K562 (cell line): Measurements from ENCODE around the gene HP1BP3. TPM values are rescaled to one million over a fixed set of nuclear protein-coding genes. Genes with fewer than 3 reads are reported as not detected.

Source experiments
- ATAC-seq: fragments of 200-7000 bp; cut with Tn5 transposase; 3 replicates; pipeline ENCODE4 v1.9.1; 2020; ENCODE audit warnings: moderate library complexity
- BruUV-seq: library from RNA; stranded (reverse); fragments of 400-500 nt; replicated peaks from 2 replicates; lab custom pipeline; 2021; lab: Mats Ljungman, UMichigan
- CTCF ChIA-PET: fragments of 300-600 bp; formaldehyde crosslinking; extraction: SDS; loops from one replicate; lab custom pipeline; 2021; ENCODE audit warnings: low intra/inter-chr PET ratio; lab: Yijun Ruan, JAX
- POLR2A ChIA-PET: fragments of 300-600, 350-650 bp; sonication (Branson Sonifier 250); formaldehyde crosslinking; extraction: SDS; loops from one replicate; lab custom pipeline; 2021; ENCODE audit warnings: antibody characterized with exemption, inconsistent platforms; lab: Yijun Ruan, JAX
- DNase-seq, 4 experiments: peaks; one replicate each; pipeline versions ENCODE4 v3.0.0 to v3.0.0-alpha.2; 2011 to 2018; ENCODE audit warnings: low spot score in 3 of 4, mixed read lengths in 3 of 4; ENCODE audit errors: extremely low read depth in 1 of 4
- FAIRE-seq: peaks from 2 replicates; lab custom pipeline; 2011; peaks lifted over from hg19 to GRCh38; lab: Jason Lieb, UNC
- H2AFZ ChIP-seq: 2 replicates; pipeline ENCODE4 v1.6.0; 2011; ENCODE audit warnings: low read depth, low read length, control low read depth, inconsistent platforms
- H3K27ac ChIP-seq: fragments of 200-600 bp; 3 replicates; pipeline ENCODE4 v1.8.0; 2011; ENCODE audit warnings: low read depth, mild to moderate bottlenecking, control low read depth, inconsistent platforms, low read length, moderate library complexity, mixed read lengths; ENCODE audit errors: extremely low read depth
- H3K27me3 ChIP-seq, 2 experiments: fragments of 300-600 bp in 1 of 2; 2 replicates in 1 of 2; 3 replicates in 1 of 2; pipeline versions ENCODE4 v1.6.0 to v1.8.0; 2011; ENCODE audit warnings: inconsistent platforms in 2 of 2, low read length in 2 of 2, mild to moderate bottlenecking in 1 of 2, mixed read lengths in 1 of 2, moderate library complexity in 1 of 2; ENCODE audit not compliant: control insufficient read depth in 2 of 2, insufficient read depth in 2 of 2
- H3K36me3 ChIP-seq: fragments of 300-600 bp; 3 replicates; pipeline ENCODE4 v1.8.0; 2011; ENCODE audit warnings: mild to moderate bottlenecking, low read length, inconsistent platforms; ENCODE audit not compliant: control insufficient read depth, insufficient read depth
- H3K4me1 ChIP-seq, 2 experiments: fragments of 200-600 bp in 1 of 2; replicated peaks in 1 of 2; 2 replicates in 1 of 2; 3 replicates in 1 of 2; pipeline versions ENCODE4 v1.5.1 to v1.8.0; 2011; ENCODE audit warnings: inconsistent platforms in 2 of 2, low read length in 2 of 2, mild to moderate bottlenecking in 1 of 2, mixed read lengths in 1 of 2, moderate library complexity in 1 of 2; ENCODE audit not compliant: control insufficient read depth in 2 of 2, insufficient read depth in 2 of 2
- H3K4me2 ChIP-seq: 2 replicates; pipeline ENCODE4 v1.6.1; 2011; ENCODE audit warnings: low read length, control low read depth, inconsistent platforms, mixed read lengths; ENCODE audit not compliant: insufficient read depth
- H3K4me3 ChIP-seq: fragments of 200-600 bp; sonication (generic), shearing (Covaris generic); 2 replicates; pipeline ENCODE4 v1.5.1; 2016; ENCODE audit warnings: control low read depth, inconsistent platforms
- H3K79me2 ChIP-seq: fragments of 200-600 bp; 3 replicates; pipeline ENCODE4 v1.8.0; 2011; ENCODE audit warnings: low read length, inconsistent platforms; ENCODE audit not compliant: control insufficient read depth, insufficient read depth
- H3K9ac ChIP-seq, 2 experiments: 2 replicates each; pipeline versions ENCODE4 v1.6.0 to v1.6.1; 2011; ENCODE audit warnings: low read depth in 2 of 2, low read length in 2 of 2, control low read depth in 1 of 2, inconsistent platforms in 1 of 2, mild to moderate bottlenecking in 1 of 2, mixed read lengths in 1 of 2; ENCODE audit not compliant: insufficient read depth in 1 of 2
- H3K9me1 ChIP-seq: one replicate; pipeline ENCODE4 v1.6.0; 2011; ENCODE audit warnings: inconsistent platforms, mild to moderate bottlenecking, low read length, moderate library complexity; ENCODE audit not compliant: control insufficient read depth, insufficient read depth
- H3K9me3 ChIP-seq: replicated peaks from 2 replicates; pipeline ENCODE4 v1.5.1; 2011; ENCODE audit warnings: low read depth, low read length, inconsistent platforms; ENCODE audit not compliant: control insufficient read depth, insufficient read depth
- H4K20me1 ChIP-seq: replicated peaks from 2 replicates; pipeline ENCODE4 v1.6.1; 2011; ENCODE audit warnings: low read length, inconsistent platforms, mixed read lengths; ENCODE audit not compliant: control insufficient read depth, insufficient read depth
- CEBPB ChIP-seq: fragments of 450-650 bp; IDR thresholded peaks from 2 replicates; pipeline ENCODE4 v1.6.1; 2016; ENCODE audit warnings: missing genetic modification characterization, missing compliant biosample characterization
- EZH2 ChIP-seq: IDR thresholded peaks from 2 replicates; pipeline ENCODE4 v1.6.1; 2012; ENCODE audit warnings: low read depth, mild to moderate bottlenecking, inconsistent platforms, low read length, borderline replicate concordance
- FOXM1 ChIP-seq, 2 experiments: fragments of 450-650 bp in 1 of 2; sonication (generic) in 1 of 2; formaldehyde crosslinking in 1 of 2; IDR thresholded peaks; 2 replicates each; pipeline versions ENCODE4 v1.6.1 to v1.9.0; 2017 to 2022; ENCODE audit warnings: low read depth in 2 of 2, mild to moderate bottlenecking in 2 of 2, missing genetic modification reagents in 1 of 2, moderate library complexity in 1 of 2
- KAT8 ChIP-seq: fragments of 450-650 bp; IDR thresholded peaks from 2 replicates; pipeline ENCODE4 v1.6.1; 2016; ENCODE audit warnings: low read depth, mild to moderate bottlenecking
- NCOR1 ChIP-seq: fragments of 450-650 bp; IDR thresholded peaks from 2 replicates; pipeline ENCODE4 v1.6.1; 2016; ENCODE audit warnings: mild to moderate bottlenecking, moderate library complexity
- SIN3B ChIP-seq: fragments of 450-650 bp; IDR thresholded peaks from 2 replicates; pipeline ENCODE4 v1.6.1; 2017; ENCODE audit warnings: low read depth, mild to moderate bottlenecking, moderate library complexity
- SREBF2 ChIP-seq: sonication (generic); formaldehyde crosslinking; IDR thresholded peaks from 2 replicates; pipeline ENCODE4 v1.4.0; 2020; ENCODE audit warnings: mild to moderate bottlenecking, missing genetic modification reagents
- TEAD4 ChIP-seq, 2 experiments: sonication (generic) in 1 of 2; formaldehyde crosslinking in 1 of 2; IDR thresholded peaks; 2 replicates each; pipeline versions ENCODE4 v1.6.1 to v1.8.0; 2012 to 2022; ENCODE audit warnings: borderline replicate concordance in 1 of 2, inconsistent platforms in 1 of 2, low read length in 1 of 2, mild to moderate bottlenecking in 1 of 2, missing genetic modification reagents in 1 of 2
- ZFP1 ChIP-seq: fragments of 450-650 bp; formaldehyde crosslinking; IDR thresholded peaks from 2 replicates; pipeline ENCODE4 v1.4.0; 2020; ENCODE audit warnings: mild to moderate bottlenecking, mixed read lengths
- ZNF146 ChIP-seq: IDR thresholded peaks from one replicate; pipeline ENCODE4 v1.6.1; 2018; ENCODE audit warnings: missing compliant biosample characterization; ENCODE audit not compliant: unreplicated experiment
- ZNF263 ChIP-seq: sonication (generic); formaldehyde crosslinking; IDR thresholded peaks from 2 replicates; pipeline ENCODE4 v1.8.0; 2022; ENCODE audit warnings: mild to moderate bottlenecking, missing genetic modification reagents, borderline replicate concordance
- ZNF583 ChIP-seq: fragments of 250-450 bp; sonication (Bioruptor Pico); IDR thresholded peaks from 2 replicates; pipeline ENCODE4 v1.4.0; 2020
- ZNF695 ChIP-seq: fragments of 450-650 bp; formaldehyde crosslinking; IDR thresholded peaks from 2 replicates; pipeline ENCODE4 v1.4.0; 2020; ENCODE audit warnings: mild to moderate bottlenecking, moderate library complexity
- WGBS: fragments of 100-300 bp; shearing (Covaris generic); methylation state at CpG from one replicate; pipeline ENCODE4 v1.1.6; 2016; ENCODE audit warnings: low coverage, mixed read lengths; ENCODE audit not compliant: insufficient coverage; ENCODE audit errors: missing lambda C conversion rate; 5-methylcytosine and 5-hydroxymethylcytosine counted together
- in situ Hi-C: fragments of 300-500 bp; cut with MboI; formaldehyde crosslinking; loops from 4 replicates; pipeline ENCODE4 v1.15.0; 2018; ENCODE audit warnings: inconsistent platforms, mixed read lengths
- intact Hi-C: fragments of 100-400 bp; cut with micrococcal nuclease; formaldehyde crosslinking; loops from 2 replicates; pipeline ENCODE4 v1.14.2; 2022
- polyA plus RNA-seq, 8 experiments: library from polyadenylated mRNA; depleted of rRNA in 4 of 8; stranded (reverse) in 5 of 8; unstranded in 3 of 8; fragments of >200 nt; fragmentation: Nextera tagmentation in 2 of 8; fragmentation: Illumina TruSeq in 1 of 8; extraction: Ambion mirVana in 2 of 8; extraction: Trizol in 1 of 8; gene quantifications; 2 replicates each; pipeline versions ENCODE4 v1.2.1 to v1.2.3, GENCODE V29; 2011 to 2014; ENCODE audit warnings: inconsistent platforms in 1 of 8, missing spikeins in 1 of 8
- total RNA-seq, 7 experiments: library from RNA; depleted of rRNA in 6 of 7; stranded (reverse); fragments of >200 nt in 6 of 7; fragmentation: Illumina TruSeq in 2 of 7; extraction: Trizol in 2 of 7; gene quantifications; 2 replicates each; pipeline versions ENCODE4 v1.2.1 to v1.2.3, GENCODE V29; 2011 to 2021; ENCODE audit warnings: low replicate concordance in 1 of 7
- TF ChIP-seq, protein P1 (sequence below): conservative IDR thresholded peaks from 2 replicates; pipeline ENCODE4 v1.6.1; 2011; ENCODE audit warnings: low read depth, mild to moderate bottlenecking, low read length; ENCODE audit not compliant: control insufficient read depth

The HP1BP3 gene
- total and polyA plus RNA-seq, 9 of the 15 experiments (the other 6 are each of a cell fraction or from before 2014, with no cell fraction given): 57.3 to 513 (median 240) TPM

DNA sequence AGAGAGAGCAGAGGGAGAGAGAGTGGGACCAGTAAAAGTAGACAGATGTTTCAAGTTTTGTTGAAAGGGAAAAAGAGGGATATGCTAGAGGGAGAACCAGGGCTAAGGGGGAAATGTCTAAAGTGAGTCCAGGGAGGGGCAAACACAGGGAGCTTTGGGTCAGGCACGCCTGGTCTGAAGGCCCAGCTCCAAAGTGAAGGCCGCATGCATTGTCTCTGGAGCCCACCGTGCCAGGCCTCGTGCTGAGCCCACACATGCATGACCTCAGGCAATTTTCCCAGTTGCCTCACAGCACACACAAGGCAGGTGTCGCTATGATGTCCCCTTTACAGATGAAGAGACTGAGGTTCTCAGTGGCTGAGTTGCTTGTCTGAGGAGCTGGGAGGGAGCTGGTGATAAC is 85.3 kb downstream of the HP1BP3 start:
- H3K9me3 ChIP-seq: no peaks in the 10 kb centered on the region
- H3K9me1 ChIP-seq: no peaks in the 10 kb centered on the region
- TF ChIP-seq ZNF146 (CRISPR knock-in tag) (no peak), CEBPB (tag) (no peak)
- DNase-seq (no peak), ATAC-seq (no peak; the same call in 2 of the 3 replicates), FAIRE-seq (no peak)
- in situ Hi-C loops (loop anchor here (10.0 kb wide), 1 partner anchor 663 kb away; no protein-coding TSS in a partner anchor), intact Hi-C loops (no loop called here)
- H3K79me2 ChIP-seq: no peaks in the 10 kb centered on the region
- POLR2A ChIA-PET: interaction anchor here (0.6 to 0.8 kb wide), 2 partner anchors 85 to 879 kb away, joined by 3 read pairs; no protein-coding TSS in a partner anchor
- no peak overlapping the region for H3K27ac ChIP-seq
- no peak overlapping the region; a peak in 1 of 4 replicates for H3K9ac ChIP-seq
- no peaks in the 10 kb centered on the region for H3K36me3 ChIP-seq
- CTCF ChIA-PET: no interaction called here
- H2AFZ ChIP-seq: no peak overlapping the region
- no peak overlapping the region for H3K4me2 ChIP-seq
- no TSS peak for BruUV-seq
- 31% methylated on average over 5 of the region's 5 CpGs for WGBS
- H4K20me1 ChIP-seq: peaks cover 5% of the 10 kb centered on the region; the same call in 1 of the 2 replicates
- no peak overlapping the region for H3K4me3 ChIP-seq
- H3K27me3 ChIP-seq: peaks cover 0 to 9% of the 10 kb centered on the region in 2 experiments; a peak in 1 of 5 replicates
- peaks cover 3 to 21% of the 10 kb centered on the region in 2 experiments; a peak in 3 of 5 replicates for H3K4me1 ChIP-seq

DNA sequence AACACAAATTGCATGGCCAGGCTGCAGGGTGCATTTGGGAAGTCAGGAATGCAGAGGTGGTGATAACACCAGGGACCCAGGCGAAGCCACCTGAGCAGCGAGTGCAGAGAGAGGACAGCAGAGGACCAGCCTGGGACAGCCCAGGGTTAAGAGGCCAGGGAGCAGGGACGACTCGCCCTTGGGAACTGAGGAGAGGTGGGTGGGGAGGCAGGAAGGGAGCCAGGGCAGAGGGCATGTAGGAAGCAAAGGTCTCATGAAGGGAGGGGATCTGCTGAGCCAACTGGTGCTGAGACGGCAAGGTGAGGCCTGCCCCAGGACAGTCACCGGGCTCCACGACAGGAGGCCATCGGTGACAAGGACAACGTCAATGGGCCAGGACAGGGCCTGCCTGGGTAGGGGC is 85.7 kb downstream of the HP1BP3 start:
- CTCF ChIA-PET: no interaction called here
- WGBS: 40% methylated on average over 9 of the region's 9 CpGs
- TF ChIP-seq TEAD4 (IDR thresholded peaks at IDR 0.05; ENCODE audit: low read length): no peak
- TF ChIP-seq TEAD4 (CRISPR knock-in tag; IDR thresholded peaks at IDR 0.05; ENCODE audit: borderline replicate concordance): no peak
- no peak for TF ChIP-seq SIN3B
- TF ChIP-seq KAT8: no peak
- no peak for TF ChIP-seq NCOR1
- no peak for TF ChIP-seq ZNF263 (CRISPR knock-in tag)
- TF ChIP-seq, protein P1, sequence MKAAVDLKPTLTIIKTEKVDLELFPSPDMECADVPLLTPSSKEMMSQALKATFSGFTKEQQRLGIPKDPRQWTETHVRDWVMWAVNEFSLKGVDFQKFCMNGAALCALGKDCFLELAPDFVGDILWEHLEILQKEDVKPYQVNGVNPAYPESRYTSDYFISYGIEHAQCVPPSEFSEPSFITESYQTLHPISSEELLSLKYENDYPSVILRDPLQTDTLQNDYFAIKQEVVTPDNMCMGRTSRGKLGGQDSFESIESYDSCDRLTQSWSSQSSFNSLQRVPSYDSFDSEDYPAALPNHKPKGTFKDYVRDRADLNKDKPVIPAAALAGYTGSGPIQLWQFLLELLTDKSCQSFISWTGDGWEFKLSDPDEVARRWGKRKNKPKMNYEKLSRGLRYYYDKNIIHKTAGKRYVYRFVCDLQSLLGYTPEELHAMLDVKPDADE: no peak
- TF ChIP-seq ZFP1 (CRISPR knock-in tag): no peak
- TF ChIP-seq SREBF2 (CRISPR knock-in tag): no peak
- TF ChIP-seq ZNF695 (CRISPR knock-in tag): no peak
- TF ChIP-seq EZH2: no peak
- TF ChIP-seq FOXM1 (IDR thresholded peaks at IDR 0.05; ENCODE audit: low read depth): no peak
- TF ChIP-seq FOXM1 (CRISPR knock-in tag; IDR thresholded peaks at IDR 0.05; ENCODE audit: low read depth): no peak
- TF ChIP-seq ZNF583: no peak

More for the DNA sequence above, 85.7 kb downstream of the HP1BP3 start:
- intact Hi-C loops (no loop called here), in situ Hi-C loops (loop anchor here (10.0 kb wide), 1 partner anchor 663 kb away; no protein-coding TSS in a partner anchor)
- FAIRE-seq: no peak
- POLR2A ChIA-PET: no interaction called here
- Histone ChIP-seq H4K20me1 (peaks cover 5% of the 10 kb centered on the region; the same call in 1 of the 2 replicates), H3K79me2 (no peaks in the 10 kb centered on the region), H3K27me3 (peaks cover 0 to 9% of the 10 kb centered on the region in 2 experiments; a peak in 1 of 5 replicates), H3K9ac (no peak overlapping the region; a peak in 1 of 4 replicates), H3K4me1 (peaks cover 3 to 25% of the 10 kb centered on the region in 2 experiments; a peak in 3 of 5 replicates), H3K4me2 (no peak overlapping the region), H3K9me3 (no peaks in the 10 kb centered on the region), H3K36me3 (no peaks in the 10 kb centered on the region), H2AFZ (no peak overlapping the region), H3K4me3 (no peak overlapping the region), H3K9me1 (no peaks in the 10 kb centered on the region), H3K27ac (no peak overlapping the region)
- no TSS peak for BruUV-seq
- DNase-seq: no peak
- ATAC-seq: no peak
